Testis (tissue), 3 donors: Measurements from ENCODE around the gene AGBL1. TPM values are rescaled to one million over a fixed set of nuclear protein-coding genes. Genes with fewer than 3 reads are reported as not detected.

Source experiments
- DNase-seq: peaks from one replicate; pipeline ENCODE4 v3.0.0-alpha.2; 2019
- H3K27ac ChIP-seq, 2 donors: fragments of 200-600 bp; sonication (generic); one replicate each; pipeline ENCODE4 v1.5.1; 2019
- H3K27me3 ChIP-seq: fragments of 200-600 bp; sonication (generic); one replicate; pipeline ENCODE4 v1.5.1; 2019
- H3K36me3 ChIP-seq: fragments of 200-600 bp; sonication (generic); one replicate; pipeline ENCODE4 v1.5.1; 2017; ENCODE audit warnings: low read depth; ENCODE audit errors: missing control alignments
- H3K4me1 ChIP-seq: fragments of 200-600 bp; sonication (generic); one replicate; pipeline ENCODE4 v1.5.1; 2019
- H3K4me3 ChIP-seq, 2 donors: fragments of 200-600 bp; sonication (generic); one replicate each; pipeline ENCODE4 v1.5.1; 2017 to 2019
- H3K9me3 ChIP-seq: fragments of 200-600 bp; sonication (generic); one replicate; pipeline ENCODE4 v1.5.1; 2017
- CTCF ChIP-seq, 3 experiments: fragments of 450-650 bp in 2 of 3; fragments of 200-600 bp in 1 of 3; sonication (generic) in 1 of 3; IDR thresholded peaks; one replicate each; pipeline ENCODE4 v1.5.1; 2016 to 2019; ENCODE audit warnings: antibody characterized with exemption in 3 of 3, mild to moderate bottlenecking in 2 of 3, moderate library complexity in 1 of 3
- POLR2A ChIP-seq: fragments of 450-650 bp; IDR thresholded peaks from one replicate; pipeline ENCODE4 v1.6.1; 2017; ENCODE audit warnings: antibody characterized with exemption, mild to moderate bottlenecking, moderate library complexity
- WGBS, 2 donors: methylation state at CpG; one replicate each; pipeline ENCODE4 v1.1.5; 2018; 5-methylcytosine and 5-hydroxymethylcytosine counted together
- intact Hi-C: fragments of 100-400 bp; cut with DNase I; formaldehyde crosslinking; loops from one replicate; pipeline ENCODE4 v1.15.1; 2023; ENCODE audit warnings: low total_unique reads
- polyA plus RNA-seq: library from polyadenylated mRNA; stranded (reverse); fragments of 350-450 nt; fragmentation: Illumina TruSeq; extraction: RNeasy Lipid Tissue Mini Kit (QIAGEN cat#74804); gene quantifications from one replicate; pipeline ENCODE4 v1.2.3, GENCODE V29; 2014; ENCODE audit warnings: low read depth, low replicate concordance; ENCODE audit not compliant: insufficient read depth
- total RNA-seq, 2 donors: library from RNA; depleted of rRNA; stranded (reverse); fragments of >200 nt; gene quantifications; one replicate each; pipeline ENCODE4 v1.2.3, GENCODE V29; 2016

The AGBL1 gene
- total and polyA plus RNA-seq, 3 donors from 2014 or later = 0.37 to 0.94 (median 0.70) TPM

- intact Hi-C loops = no loop called here
- Histone ChIP-seq H3K27me3 (no peaks in the 10 kb centered on the region), H3K27ac (no peak overlapping the region), H3K36me3 (no peaks in the 10 kb centered on the region), H3K9me3 (no peaks in the 10 kb centered on the region), H3K4me3 (no peak overlapping the region), H3K4me1 (no peaks in the 10 kb centered on the region)
- 84 to 92% methylated on average over 2 of the region's 2 CpGs for WGBS, 2 donors
- DNase-seq = no peak
- no peak for TF ChIP-seq CTCF (IDR thresholded peaks at IDR 0.05)
- TF ChIP-seq POLR2A = no peak
These were observed 568.3 kb downstream of the AGBL1 start for GRCh38 chr15:86647810-86648440.

- H3K4me1 ChIP-seq = no peaks in the 10 kb centered on the region
- intact Hi-C loops = no loop called here
- no peaks in the 10 kb centered on the region for H3K36me3 ChIP-seq
- no peaks in the 10 kb centered on the region for H3K9me3 ChIP-seq
- H3K27me3 ChIP-seq = no peaks in the 10 kb centered on the region
- H3K4me3 ChIP-seq = no peak overlapping the region
- no peak for TF ChIP-seq POLR2A
- TF ChIP-seq CTCF (IDR thresholded peaks at IDR 0.05) = no peak
- DNase-seq = no peak
- no peak overlapping the region for H3K27ac ChIP-seq
These were observed 569.6 kb downstream of the AGBL1 start for GRCh38 chr15:86649277-86649676.

- 56 to 67% methylated on average over 1 of the region's 1 CpG for WGBS, 2 donors
- DNase-seq = no peak
- TF ChIP-seq CTCF (IDR thresholded peaks at IDR 0.05) (no peak), POLR2A (no peak)
- Histone ChIP-seq H3K4me3 (no peak overlapping the region), H3K36me3 (no peaks in the 10 kb centered on the region), H3K27me3 (no peaks in the 10 kb centered on the region), H3K4me1 (no peaks in the 10 kb centered on the region), H3K9me3 (no peaks in the 10 kb centered on the region), H3K27ac (no peak overlapping the region)
- intact Hi-C loops = no loop called here
These were observed 570.4 kb downstream of the AGBL1 start for GRCh38 chr15:86650094-86650493.

- TF ChIP-seq POLR2A (no peak), CTCF (IDR thresholded peaks at IDR 0.05) (no peak)
- WGBS, 2 donors = 74 to 81% methylated on average over 6 of the region's 6 CpGs
- Histone ChIP-seq H3K4me1 (no peaks in the 10 kb centered on the region), H3K4me3 (no peak overlapping the region), H3K9me3 (no peaks in the 10 kb centered on the region), H3K27ac (no peak overlapping the region), H3K36me3 (no peaks in the 10 kb centered on the region), H3K27me3 (no peaks in the 10 kb centered on the region)
- no peak for DNase-seq
- intact Hi-C loops = no loop called here
These were observed 573.9 kb downstream of the AGBL1 start for GRCh38 chr15:86653344-86654197.
